Brain microvascular endothelial cell (primary cell): ENCODE results near the gene HEG1.
A peak's percentile ranks its signal among the peaks of the same experiment; 100 is the strongest.

Experiments
- DNase-seq: peaks from one replicate; pipeline ENCODE4 v3.0.0-alpha.2; 2020
- H3K27ac ChIP-seq: fragments of 250-450 bp; sonication (Bioruptor Pico); 2 replicates; pipeline ENCODE4 v1.5.1; 2020; ENCODE audit warnings: mild to moderate bottlenecking, moderate library complexity
- H3K27me3 ChIP-seq: fragments of 250-450 bp; sonication (Bioruptor Pico); replicated peaks from 2 replicates; pipeline ENCODE4 v1.5.1; 2020; ENCODE audit warnings: mild to moderate bottlenecking
- H3K36me3 ChIP-seq: fragments of 250-450 bp; sonication (Bioruptor Pico); replicated peaks from 2 replicates; pipeline ENCODE4 v1.5.1; 2020; ENCODE audit warnings: mild to moderate bottlenecking
- H3K4me3 ChIP-seq: 2 replicates; pipeline ENCODE4 v1.5.1; 2011; ENCODE audit warnings: low read depth, mild to moderate bottlenecking, control low read depth, low read length, moderate library complexity
- in situ Hi-C: cut with HindIII; loops from 2 replicates; pipeline ENCODE4 v1.10.0; 2017; ENCODE audit warnings: low sequenced_read_pairs, low pct_ligation_motif_present
- TF ChIP-seq, protein P1 (sequence below): IDR thresholded peaks from 2 replicates; pipeline ENCODE4 v1.5.1; 2011; ENCODE audit warnings: low read depth, mild to moderate bottlenecking, moderate library complexity, low read length, control low read depth, inconsistent platforms; ENCODE audit errors: missing control alignments

Gene HEG1

GRCh38 chr3:124984754-124985153 is 71.0 kb downstream of the HEG1 start:
- no peak overlapping the region for H3K4me3 ChIP-seq
- no peak for DNase-seq
- peaks cover 35% of the 10 kb centered on the region for H3K36me3 ChIP-seq
- in situ Hi-C loops, result no loop called here
- peak overlapping the region; percentile 31 for H3K27ac ChIP-seq
- TF ChIP-seq, protein P1, sequence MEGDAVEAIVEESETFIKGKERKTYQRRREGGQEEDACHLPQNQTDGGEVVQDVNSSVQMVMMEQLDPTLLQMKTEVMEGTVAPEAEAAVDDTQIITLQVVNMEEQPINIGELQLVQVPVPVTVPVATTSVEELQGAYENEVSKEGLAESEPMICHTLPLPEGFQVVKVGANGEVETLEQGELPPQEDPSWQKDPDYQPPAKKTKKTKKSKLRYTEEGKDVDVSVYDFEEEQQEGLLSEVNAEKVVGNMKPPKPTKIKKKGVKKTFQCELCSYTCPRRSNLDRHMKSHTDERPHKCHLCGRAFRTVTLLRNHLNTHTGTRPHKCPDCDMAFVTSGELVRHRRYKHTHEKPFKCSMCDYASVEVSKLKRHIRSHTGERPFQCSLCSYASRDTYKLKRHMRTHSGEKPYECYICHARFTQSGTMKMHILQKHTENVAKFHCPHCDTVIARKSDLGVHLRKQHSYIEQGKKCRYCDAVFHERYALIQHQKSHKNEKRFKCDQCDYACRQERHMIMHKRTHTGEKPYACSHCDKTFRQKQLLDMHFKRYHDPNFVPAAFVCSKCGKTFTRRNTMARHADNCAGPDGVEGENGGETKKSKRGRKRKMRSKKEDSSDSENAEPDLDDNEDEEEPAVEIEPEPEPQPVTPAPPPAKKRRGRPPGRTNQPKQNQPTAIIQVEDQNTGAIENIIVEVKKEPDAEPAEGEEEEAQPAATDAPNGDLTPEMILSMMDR, result no peak
- H3K27me3 ChIP-seq, result no peaks in the 10 kb centered on the region

DNA sequence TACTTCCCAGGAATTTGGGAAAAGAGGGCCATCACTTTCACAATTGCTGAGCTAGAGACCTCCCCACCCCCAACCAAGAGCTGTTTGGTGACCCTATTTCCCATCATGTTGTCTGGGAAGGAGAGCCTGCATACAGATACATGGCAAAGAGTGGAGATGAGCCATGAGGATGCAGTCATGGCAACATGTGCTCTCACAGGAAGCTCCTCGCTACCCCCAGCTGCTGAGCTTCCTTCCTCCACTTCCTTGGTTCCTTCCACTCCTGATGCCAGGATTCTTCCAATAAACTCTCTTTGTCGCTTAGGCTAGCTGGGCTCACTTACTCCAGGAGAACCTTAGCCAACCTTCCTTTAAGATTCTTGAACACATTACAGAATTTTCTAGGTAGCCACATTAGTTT is 72.9 kb downstream of the HEG1 start:
- in situ Hi-C loops, result no loop called here
- TF ChIP-seq, protein P1, result no peak
- H3K36me3 ChIP-seq, result peaks cover 23% of the 10 kb centered on the region

DNA sequence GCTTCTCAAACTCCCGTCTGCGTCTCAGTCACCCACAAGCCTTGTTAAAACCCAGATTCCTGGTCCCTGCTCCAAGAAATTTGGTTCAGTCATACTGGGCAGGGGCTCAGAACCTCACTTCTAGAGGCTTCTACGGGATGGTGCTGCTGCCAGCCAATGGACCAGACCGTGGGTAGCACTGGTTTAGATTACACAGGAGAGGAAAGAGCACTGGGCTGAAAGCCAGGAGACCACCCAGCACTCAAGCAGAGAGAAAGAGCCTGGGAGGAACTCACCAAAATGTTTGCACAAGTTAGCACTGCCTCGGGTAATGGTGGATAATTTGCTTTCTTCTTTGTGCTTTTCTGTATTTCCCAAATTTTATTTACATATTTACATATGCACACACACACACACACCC is 74.3 kb downstream of the HEG1 start:
- TF ChIP-seq, protein P1, result no peak
- Histone ChIP-seq H3K36me3 (peaks cover 31% of the 10 kb centered on the region), H3K27ac (no peak overlapping the region), H3K4me3 (no peak overlapping the region), H3K27me3 (no peaks in the 10 kb centered on the region)
- DNase-seq, result no peak
- in situ Hi-C loops, result no loop called here

More for the DNA sequence above, 72.9 kb downstream of the HEG1 start:
- no peak overlapping the region for H3K4me3 ChIP-seq
- H3K27ac ChIP-seq, result no peak overlapping the region
- no peak for DNase-seq
- H3K27me3 ChIP-seq, result no peaks in the 10 kb centered on the region

DNA sequence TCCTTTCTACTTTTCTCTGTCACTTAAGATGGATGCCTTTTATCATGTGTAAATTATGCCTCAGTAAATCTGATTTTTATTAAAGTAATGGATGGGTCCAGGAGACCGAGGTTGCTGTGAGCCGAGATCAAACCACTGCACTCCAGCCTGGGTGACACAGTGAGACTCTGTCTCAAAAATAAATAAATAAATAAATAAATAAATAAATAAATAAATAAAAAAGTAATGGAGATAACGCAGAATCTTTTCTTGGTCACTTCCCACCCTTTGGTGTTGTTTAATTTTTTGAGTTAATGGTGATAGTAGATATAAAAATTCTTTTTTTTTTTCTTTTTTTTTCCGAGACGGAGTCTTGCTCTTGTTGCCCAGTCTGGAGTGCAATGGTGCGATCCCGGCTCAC is 77.2 kb downstream of the HEG1 start:
- Histone ChIP-seq H3K27me3 (no peaks in the 10 kb centered on the region), H3K27ac (no peak overlapping the region), H3K4me3 (no peak overlapping the region), H3K36me3 (peaks cover 36% of the 10 kb centered on the region)
- TF ChIP-seq, protein P1, result no peak
- DNase-seq, result no peak
- in situ Hi-C loops, result no loop called here

- H3K36me3 ChIP-seq, result peaks cover 41% of the 10 kb centered on the region
- in situ Hi-C loops, result no loop called here
Observed at GRCh38 chr3:124976383-124976782, 79.4 kb downstream of the HEG1 start.

GRCh38 chr3:124974691-124975090 is 81.1 kb downstream of the HEG1 start:
- no peak for DNase-seq
- H3K27ac ChIP-seq, result no peak overlapping the region
- H3K4me3 ChIP-seq, result no peak overlapping the region
- in situ Hi-C loops, result no loop called here
- H3K36me3 ChIP-seq, result peaks cover 47% of the 10 kb centered on the region
- H3K27me3 ChIP-seq, result no peaks in the 10 kb centered on the region
- TF ChIP-seq, protein P1, result no peak

More at GRCh38 chr3:124976383-124976782, 79.4 kb downstream of the HEG1 start:
- H3K4me3 ChIP-seq, result no peak overlapping the region
- no peak for DNase-seq
- H3K27ac ChIP-seq, result no peak overlapping the region
- no peaks in the 10 kb centered on the region for H3K27me3 ChIP-seq
- TF ChIP-seq, protein P1, result no peak
